Measurements from ENCODE around the gene EIF4G3. TPM values are rescaled to one million over a fixed set of nuclear protein-coding genes. Genes with fewer than 3 reads are reported as not detected.

The EIF4G3 gene
- total and polyA plus RNA-seq, 10 of the 15 experiments (the other 5 are each of a cell fraction or from before 2014, with no cell fraction given): 7.4 to 45.1 (median 29.1) TPM

GRCh38 chr1:21165646-21166045 lies 11.1 kb downstream of the EIF4G3 start:
- Histone ChIP-seq H3K79me2 (ENCODE audit: control insufficient read depth, insufficient read depth, low read length) (peaks cover 20% of the 10 kb centered on the region), H3K4me1 (ENCODE audit: control insufficient read depth, insufficient read depth, low read length) (no peaks in the 10 kb centered on the region), H2AFZ (ENCODE audit: control insufficient read depth, low read depth, low read length) (no peak overlapping the region), H3K27ac (ENCODE audit: control insufficient read depth, insufficient read depth) (peak overlapping the region; percentile 8; the same call in 1 of the 2 replicates), H3K4me2 (ENCODE audit: control insufficient read depth, insufficient read depth) (no peak overlapping the region; the same call in 1 of the 2 replicates), H3K36me3 (ENCODE audit: control insufficient read depth in 2 of 2, insufficient read depth in 2 of 2, low read length in 1 of 2) (peaks cover 0 to 3% of the 10 kb centered on the region in 2 experiments; a peak in 2 of 4 replicates), H3K27me3 (replicated peaks in 1 of 2; ENCODE audit: control insufficient read depth in 2 of 2, insufficient read depth in 2 of 2, low read length in 1 of 2) (no peaks in the 10 kb centered on the region), H3K9me3 (replicated peaks; ENCODE audit: control insufficient read depth, insufficient read depth, low read length) (no peaks in the 10 kb centered on the region), H3K9ac (ENCODE audit: control insufficient read depth, insufficient read depth, low read length) (no peak overlapping the region; the same call in 1 of the 2 replicates), H3K4me3 (no peak overlapping the region), H4K20me1 (ENCODE audit: control insufficient read depth, insufficient read depth) (no peaks in the 10 kb centered on the region)
- FAIRE-seq (no peak), DNase-seq (ENCODE audit: low read depth, low spot score) (no peak), ATAC-seq (peak; percentile 76)
- POLR2A ChIA-PET: no interaction called here
- whole genome bisulfite sequencing (ENCODE audit: insufficient coverage, insufficient replicate concordance, low lambda C conversion rate, missing lambda C conversion rate): 46% methylated on average over 1 of the region's 1 CpG
- RAD21 ChIA-PET (ENCODE audit: unreplicated experiment): no interaction called here
- SMC1A ChIA-PET (ENCODE audit: uncharacterized antibody, unreplicated experiment): interaction anchor here (1.3 kb wide), 1 partner anchor 173 kb away, joined by 3 read pairs; no protein-coding TSS in a partner anchor
- in situ Hi-C loops (cut with MboI): no loop called here
- intact Hi-C loops (cut with micrococcal nuclease; ENCODE audit: unreplicated experiment): no loop called here
- peak; percentile 74; the same call in 1 of the 2 replicates for TF ChIP-seq ZBTB40 (IDR thresholded peaks at IDR 0.05; ENCODE audit: borderline replicate concordance)
- no peak for TF ChIP-seq ATF2 (IDR thresholded peaks at IDR 0.05; ENCODE audit: low read length)
- TF ChIP-seq ATF7 (IDR thresholded peaks at IDR 0.05; ENCODE audit: low read depth): peak; percentile 43; the same call in 1 of the 2 replicates
- no peak for TF ChIP-seq ZBTB4 (CRISPR knock-in tag; IDR thresholded peaks at IDR 0.05)
- TF ChIP-seq CREM (IDR thresholded peaks at IDR 0.05; ENCODE audit: low read depth): no peak
- no TSS peak for BruUV-seq (replicated peaks)
- CTCF ChIA-PET: no interaction called here

All from GM12878 (cell line).